Lung (tissue), 12 donors: ENCODE results near the gene EHMT1. TPM values are rescaled to one million over a fixed set of nuclear protein-coding genes. Genes with fewer than 3 reads are reported as not detected.
A peak's percentile ranks its signal among the peaks of the same experiment; 100 is the strongest.

Experiments used
- ATAC-seq: fragments of 200-7000 bp; cut with Tn5 transposase; one replicate; pipeline ENCODE4 v1.9.1; 2020; ENCODE audit warnings: moderate number of reproducible peaks; ENCODE audit not compliant: insufficient read depth, low FRiP score
- DNase-seq, 3 donors: peaks; one replicate each; pipeline ENCODE4 v3.0.0-alpha.2; 2013 to 2017
- H3K27ac ChIP-seq, 2 donors: one replicate each; pipeline ENCODE4 v1.5.1; 2013; ENCODE audit warnings: mild to moderate bottlenecking in 2 of 2, moderate library complexity in 2 of 2, control low read depth in 1 of 2, inconsistent platforms in 1 of 2, low read depth in 1 of 2, low read length in 1 of 2
- H3K27me3 ChIP-seq, 3 donors: one replicate each; pipeline ENCODE4 v1.5.1; 2013; ENCODE audit warnings: low read length in 2 of 3; ENCODE audit not compliant: control insufficient read depth in 3 of 3, insufficient read depth in 3 of 3
- H3K36me3 ChIP-seq, 4 donors: one replicate each; pipeline ENCODE4 v1.5.1; 2013; ENCODE audit warnings: low read length in 4 of 4, mild to moderate bottlenecking in 1 of 4, moderate library complexity in 1 of 4; ENCODE audit not compliant: control insufficient read depth in 4 of 4, insufficient read depth in 4 of 4
- H3K4me1 ChIP-seq, 5 donors: one replicate each; pipeline ENCODE4 v1.5.1; 2013; ENCODE audit warnings: low read length in 5 of 5, mild to moderate bottlenecking in 2 of 5, moderate library complexity in 1 of 5; ENCODE audit not compliant: control insufficient read depth in 5 of 5, insufficient read depth in 5 of 5
- H3K4me3 ChIP-seq: one replicate; pipeline ENCODE4 v1.5.1; 2013; ENCODE audit warnings: mild to moderate bottlenecking, control low read depth, moderate library complexity
- H3K9ac ChIP-seq, 2 donors: one replicate each; pipeline ENCODE4 v1.5.1; 2013; ENCODE audit warnings: low read length in 2 of 2, control low read depth in 1 of 2; ENCODE audit not compliant: insufficient read depth in 1 of 2
- H3K9me3 ChIP-seq, 4 donors: one replicate each; pipeline ENCODE4 v1.5.1; 2013; ENCODE audit warnings: low read length in 3 of 4, mild to moderate bottlenecking in 1 of 4, moderate library complexity in 1 of 4; ENCODE audit not compliant: control insufficient read depth in 4 of 4, insufficient read depth in 3 of 4
- WGBS, 2 donors: extraction: QIAGEN DNeasy Blood & Tissue Kit; methylation state at CpG; one replicate each; pipeline ENCODE4 v1.1.7; 2013; 5-methylcytosine and 5-hydroxymethylcytosine counted together
- polyA plus RNA-seq, 2 donors: library from polyadenylated mRNA; stranded (reverse); fragments of 200-250 nt; gene quantifications; one replicate each; pipeline ENCODE4 v1.2.1, GENCODE V29; 2013
- total RNA-seq, 2 donors: library from RNA; depleted of rRNA in 1 of 2; stranded (reverse); fragments of >200 nt in 1 of 2; gene quantifications; one replicate each; pipeline ENCODE4 v1.2.1, GENCODE V29; 2014 to 2021
- TF ChIP-seq, protein P1 (sequence below): IDR thresholded peaks from 2 replicates; pipeline ENCODE4 v1.5.1; 2012; ENCODE audit warnings: mild to moderate bottlenecking; ENCODE audit errors: control extremely low read depth, extremely low read depth
- donor health status: control.
- donor health status: control.
- donor health status: Bipolar disorder and iron deficiency.
- donor health status: healthy.
- donor health status: DM: yes; HTN: yes; CAD: no.

EHMT1 gene
- total and polyA plus RNA-seq, 4 donors = 32.2 to 91.5 (median 58.1) TPM

DNA sequence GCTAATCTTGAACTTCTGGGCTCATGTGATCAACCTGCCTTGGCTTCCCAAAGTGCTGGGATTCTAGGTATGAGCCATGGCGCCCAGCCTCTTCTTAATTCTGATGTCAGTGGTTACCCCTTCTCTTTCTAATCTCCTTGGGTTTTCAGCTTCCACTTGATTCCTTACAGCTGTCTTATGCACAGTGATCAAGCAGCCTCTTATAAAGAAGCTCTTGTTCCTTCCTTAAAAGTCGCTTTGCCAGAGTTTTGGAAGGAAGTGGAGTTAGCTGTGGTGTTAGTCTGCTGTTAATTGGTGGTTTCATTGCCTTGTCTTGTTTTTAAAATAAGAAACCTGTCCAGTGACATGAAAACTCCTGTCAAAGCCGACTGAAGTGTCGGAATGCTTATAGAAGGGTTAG, 130.7 kb downstream of the EHMT1 start:
- Histone ChIP-seq H3K4me1 (no peaks in the 10 kb centered on the region), H3K27ac (no peak overlapping the region), H3K9ac (no peak overlapping the region), H3K27me3 (no peaks in the 10 kb centered on the region), H3K36me3 (peaks cover 0 to 37% (median 32%) of the 10 kb centered on the region in 4 donors), H3K4me3 (no peak overlapping the region), H3K9me3 (no peaks in the 10 kb centered on the region)
- ATAC-seq (no peak), DNase-seq (peak in 2 of 3 donors; percentile 7 to 18)
- TF ChIP-seq, protein P1, sequence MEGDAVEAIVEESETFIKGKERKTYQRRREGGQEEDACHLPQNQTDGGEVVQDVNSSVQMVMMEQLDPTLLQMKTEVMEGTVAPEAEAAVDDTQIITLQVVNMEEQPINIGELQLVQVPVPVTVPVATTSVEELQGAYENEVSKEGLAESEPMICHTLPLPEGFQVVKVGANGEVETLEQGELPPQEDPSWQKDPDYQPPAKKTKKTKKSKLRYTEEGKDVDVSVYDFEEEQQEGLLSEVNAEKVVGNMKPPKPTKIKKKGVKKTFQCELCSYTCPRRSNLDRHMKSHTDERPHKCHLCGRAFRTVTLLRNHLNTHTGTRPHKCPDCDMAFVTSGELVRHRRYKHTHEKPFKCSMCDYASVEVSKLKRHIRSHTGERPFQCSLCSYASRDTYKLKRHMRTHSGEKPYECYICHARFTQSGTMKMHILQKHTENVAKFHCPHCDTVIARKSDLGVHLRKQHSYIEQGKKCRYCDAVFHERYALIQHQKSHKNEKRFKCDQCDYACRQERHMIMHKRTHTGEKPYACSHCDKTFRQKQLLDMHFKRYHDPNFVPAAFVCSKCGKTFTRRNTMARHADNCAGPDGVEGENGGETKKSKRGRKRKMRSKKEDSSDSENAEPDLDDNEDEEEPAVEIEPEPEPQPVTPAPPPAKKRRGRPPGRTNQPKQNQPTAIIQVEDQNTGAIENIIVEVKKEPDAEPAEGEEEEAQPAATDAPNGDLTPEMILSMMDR = no peak
- WGBS, 2 donors = 77 to 80% methylated on average over 4 of the region's 4 CpGs

DNA sequence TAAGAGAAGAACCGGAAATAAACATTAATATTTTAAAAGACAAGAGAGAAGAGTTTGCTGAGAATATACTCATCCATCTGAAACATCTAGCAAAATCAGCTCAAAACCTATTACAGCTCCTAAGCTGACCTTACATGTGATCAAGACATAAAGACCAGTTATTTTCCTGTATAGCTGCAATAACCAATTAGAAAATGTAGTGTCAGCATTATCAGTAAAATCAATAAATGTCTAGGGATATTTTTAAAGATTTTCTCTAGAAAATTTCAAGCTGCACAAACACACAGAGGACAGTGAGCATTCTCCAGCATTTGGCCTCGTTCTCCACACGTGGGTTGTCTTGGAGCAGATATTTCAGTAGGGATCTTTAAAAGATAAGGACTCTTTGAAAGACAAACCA, 131.2 kb downstream of the EHMT1 start:
- no peak for DNase-seq

DNA sequence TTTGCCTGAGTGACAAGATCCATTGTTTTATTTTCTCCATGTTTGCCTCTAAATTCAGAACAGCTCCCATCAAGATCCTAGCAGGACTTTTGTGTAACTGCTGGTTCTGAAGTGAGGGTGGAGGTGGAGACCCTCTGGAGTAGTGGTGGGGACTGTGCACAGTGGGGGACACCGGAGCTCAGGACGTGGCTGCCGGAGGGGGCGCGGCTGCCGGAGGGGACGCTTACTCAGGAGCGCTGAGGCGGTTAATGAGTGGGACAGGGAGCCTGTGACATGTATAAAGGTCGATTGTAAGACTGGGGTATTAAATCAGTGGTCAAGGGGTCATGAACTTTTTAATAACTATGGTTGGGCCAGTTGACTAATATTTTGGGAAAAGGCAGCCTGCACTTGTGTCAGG, 131.8 kb downstream of the EHMT1 start:
- Histone ChIP-seq H3K9me3 (peaks cover 0 to 7% (median under 1%) of the 10 kb centered on the region in 4 donors), H3K27ac (no peak overlapping the region), H3K9ac (no peak overlapping the region), H3K4me3 (no peak overlapping the region), H3K36me3 (peaks cover 10 to 42% (median 33%) of the 10 kb centered on the region in 4 donors), H3K27me3 (no peaks in the 10 kb centered on the region), H3K4me1 (no peaks in the 10 kb centered on the region)
- ATAC-seq (no peak), DNase-seq (no peak)
- 96 to 99% methylated on average over 10 of the region's 10 CpGs for WGBS, 2 donors
- TF ChIP-seq, protein P1 = no peak

More for the DNA sequence above, 131.2 kb downstream of the EHMT1 start:
- no peak overlapping the region for H3K4me3 ChIP-seq
- peaks cover 4 to 39% (median 31%) of the 10 kb centered on the region in 4 donors for H3K36me3 ChIP-seq
- TF ChIP-seq, protein P1 = no peak
- 82 to 93% methylated on average over 3 of the region's 3 CpGs for WGBS, 2 donors
- no peak for ATAC-seq
- H3K4me1 ChIP-seq = no peaks in the 10 kb centered on the region
- H3K9me3 ChIP-seq = peaks cover 0 to 2% (median 0%) of the 10 kb centered on the region in 4 donors
- H3K27ac ChIP-seq = no peak overlapping the region
- no peaks in the 10 kb centered on the region for H3K27me3 ChIP-seq
- no peak overlapping the region for H3K9ac ChIP-seq

GRCh38 chr9:137751616-137752015, 132.8 kb downstream of the EHMT1 start:
- TF ChIP-seq, protein P1 = no peak
- Histone ChIP-seq H3K36me3 (peaks cover 11 to 42% (median 29%) of the 10 kb centered on the region in 4 donors), H3K9me3 (peaks cover 0 to 7% (median 1%) of the 10 kb centered on the region in 4 donors), H3K4me3 (no peak overlapping the region), H3K4me1 (no peaks in the 10 kb centered on the region), H3K9ac (no peak overlapping the region), H3K27me3 (no peaks in the 10 kb centered on the region), H3K27ac (no peak overlapping the region)
- WGBS, 2 donors = 98 to 99% methylated on average over 5 of the region's 5 CpGs
- no peak for ATAC-seq
- DNase-seq = no peak
